HCT116 (cell line): ENCODE results near the gene CDK10. TPM values are rescaled to one million over a fixed set of nuclear protein-coding genes. Genes with fewer than 3 reads are reported as not detected.

Source experiments
- ATAC-seq: fragments of 200-7000 bp; cut with Tn5 transposase; 2 replicates; pipeline ENCODE4 v1.9.1; 2020; ENCODE audit warnings: mild to moderate bottlenecking, moderate library complexity
- BruUV-seq: library from RNA; stranded (reverse); fragments of 400-500 nt; replicated peaks from 2 replicates; lab custom pipeline; 2021; lab: Mats Ljungman, UMichigan
- CTCF ChIA-PET: fragments of 300-600 bp; sonication (Branson Sonifier 250); formaldehyde crosslinking; loops from one replicate; lab custom pipeline; 2021; ENCODE audit warnings: antibody characterized with exemption; lab: Charles Lee
- POLR2A ChIA-PET: fragments of 300-600, 350-600 bp; sonication (Branson Sonifier 250); formaldehyde crosslinking; loops from one replicate; lab custom pipeline; 2021; ENCODE audit warnings: antibody characterized with exemption; lab: Charles Lee
- RAD21 ChIA-PET, 2 experiments: fragments of 300-600 bp; sonication (Branson Sonifier 250); formaldehyde crosslinking; loops; one replicate each; lab custom pipeline; 2023; ENCODE audit warnings: low total read pairs in 2 of 2; ENCODE audit not compliant: uncharacterized antibody in 2 of 2, unreplicated experiment in 2 of 2, low non-redundant PET in 1 of 2; lab: Charles Lee
- DNase-seq: peaks from one replicate; pipeline ENCODE4 v3.0.0-alpha.2; 2010; ENCODE audit warnings: low read depth, low spot score
- H2AFZ ChIP-seq: fragments of 200-600 bp; shearing (Covaris generic), sonication (generic); 2 replicates; pipeline ENCODE4 v1.6.1; 2017; ENCODE audit warnings: low read depth, mixed run types, mixed read lengths, antibody characterized with exemption, low read length; ENCODE audit not compliant: poor library complexity, severe bottlenecking
- H3K27ac ChIP-seq: 2 replicates; pipeline ENCODE4 v1.5.1; 2012; ENCODE audit warnings: low read depth, low read length
- H3K27me3 ChIP-seq: fragments of 200-600 bp; sonication (generic); 2 replicates; pipeline ENCODE4 v1.6.1; 2016; ENCODE audit warnings: mixed run types, low read length, mixed read lengths; ENCODE audit not compliant: insufficient read depth
- H3K36me3 ChIP-seq, 2 experiments: fragments of 200-500 bp in 1 of 2; fragments of 200-600 bp in 1 of 2; sonication (Bioruptor generic) in 1 of 2; sonication (generic) in 1 of 2; 2 replicates each; pipeline versions ENCODE4 v1.5.1 to v1.6.1; 2014 to 2016; ENCODE audit warnings: low read length in 2 of 2, inconsistent platforms in 1 of 2, mixed read lengths in 1 of 2, mixed run types in 1 of 2; ENCODE audit not compliant: insufficient read depth in 2 of 2, control insufficient read depth in 1 of 2
- H3K4me1 ChIP-seq, 2 experiments: fragments of 200-600 bp in 1 of 2; sonication (generic) in 1 of 2; 2 replicates each; pipeline versions ENCODE4 v1.5.1 to v1.6.1; 2012 to 2017; ENCODE audit warnings: low read length in 2 of 2, inconsistent platforms in 1 of 2, mild to moderate bottlenecking in 1 of 2, mixed read lengths in 1 of 2, mixed run types in 1 of 2, moderate library complexity in 1 of 2; ENCODE audit not compliant: insufficient read depth in 2 of 2, control insufficient read depth in 1 of 2
- H3K4me2 ChIP-seq: fragments of 200-600 bp; sonication (generic); 2 replicates; pipeline ENCODE4 v1.6.1; 2017; ENCODE audit warnings: mixed run types, low read length, mixed read lengths
- H3K4me3 ChIP-seq, 2 experiments: fragments of 200-600 bp in 1 of 2; sonication (generic) in 1 of 2; replicated peaks in 1 of 2; 2 replicates each; pipeline ENCODE4 v1.5.1; 2011 to 2016; ENCODE audit warnings: low read length in 2 of 2, control low read depth in 1 of 2, low read depth in 1 of 2, mild to moderate bottlenecking in 1 of 2, mixed read lengths in 1 of 2, mixed run types in 1 of 2
- H3K79me2 ChIP-seq: fragments of 200-600 bp; sonication (generic); 2 replicates; pipeline ENCODE4 v1.6.1; 2017; ENCODE audit warnings: mild to moderate bottlenecking, mixed run types, low read length, moderate library complexity, mixed read lengths; ENCODE audit not compliant: insufficient read depth
- H3K9ac ChIP-seq: fragments of 200-600 bp; sonication (generic); 2 replicates; pipeline ENCODE4 v1.6.1; 2016; ENCODE audit warnings: low read length, mixed read lengths
- H3K9me2 ChIP-seq: fragments of 200-600 bp; sonication (generic), shearing (Covaris generic); 2 replicates; pipeline ENCODE4 v1.6.1; 2017; ENCODE audit warnings: mixed run types, mild to moderate bottlenecking, moderate library complexity; ENCODE audit not compliant: insufficient read depth
- H3K9me3 ChIP-seq, 2 experiments: fragments of 200-500 bp in 1 of 2; fragments of 200-600 bp in 1 of 2; sonication (Bioruptor generic) in 1 of 2; sonication (generic) in 1 of 2; 2 replicates each; pipeline ENCODE4 v1.6.1; 2014 to 2017; ENCODE audit warnings: low read length in 2 of 2, mixed read lengths in 2 of 2, inconsistent platforms in 1 of 2, low read depth in 1 of 2, mild to moderate bottlenecking in 1 of 2, mixed run types in 1 of 2, moderate library complexity in 1 of 2; ENCODE audit not compliant: control insufficient read depth in 1 of 2, insufficient read depth in 1 of 2
- H4K20me1 ChIP-seq: fragments of 200-600 bp; sonication (generic), shearing (Covaris generic); 2 replicates; pipeline ENCODE4 v1.6.1; 2017; ENCODE audit warnings: mixed run types, mild to moderate bottlenecking, moderate library complexity; ENCODE audit not compliant: insufficient read depth
- ATF3 ChIP-seq: IDR thresholded peaks from 2 replicates; pipeline ENCODE4 v1.6.1; 2012
- CBX3 ChIP-seq: IDR thresholded peaks from 2 replicates; pipeline ENCODE4 v1.6.1; 2012; ENCODE audit warnings: low read depth
- CEBPB ChIP-seq: IDR thresholded peaks from 2 replicates; pipeline ENCODE4 v1.6.1; 2012; ENCODE audit warnings: low read depth
- EGR1 ChIP-seq: IDR thresholded peaks from 2 replicates; pipeline ENCODE4 v1.6.1; 2012; ENCODE audit warnings: low read depth
- EZH2 ChIP-seq: fragments of 200-600 bp; sonication (generic); IDR thresholded peaks from 2 replicates; pipeline ENCODE4 v1.6.1; 2017; ENCODE audit warnings: antibody characterized with exemption, mixed run types
- EZH2phosphoT487 ChIP-seq: fragments of 200-600 bp; IDR thresholded peaks from 2 replicates; pipeline ENCODE4 v1.6.1; 2018; ENCODE audit warnings: antibody characterized with exemption, borderline replicate concordance
- FOSL1 ChIP-seq: IDR thresholded peaks from 2 replicates; pipeline ENCODE4 v1.6.1; 2012; ENCODE audit warnings: low read depth
- JUND ChIP-seq: IDR thresholded peaks from 2 replicates; pipeline ENCODE4 v1.6.1; 2012
- MAX ChIP-seq: IDR thresholded peaks from 2 replicates; pipeline ENCODE4 v1.6.1; 2012
- POLR2A ChIP-seq: IDR thresholded peaks from 2 replicates; pipeline ENCODE4 v1.7.0; 2011; ENCODE audit warnings: borderline replicate concordance; ENCODE audit not compliant: insufficient read depth, insufficient read length; ENCODE audit errors: extremely low read depth
- POLR2AphosphoS5 ChIP-seq: IDR thresholded peaks from 2 replicates; pipeline ENCODE4 v1.6.1; 2011; ENCODE audit warnings: mild to moderate bottlenecking, low read depth, low read length, moderate library complexity
- RAD21 ChIP-seq: IDR thresholded peaks from 2 replicates; pipeline ENCODE4 v1.6.1; 2012; ENCODE audit warnings: low read depth, mild to moderate bottlenecking
- REST ChIP-seq: IDR thresholded peaks from 2 replicates; pipeline ENCODE4 v1.6.1; 2012; ENCODE audit warnings: low read depth
- SIN3A ChIP-seq: IDR thresholded peaks from 2 replicates; pipeline ENCODE4 v1.6.1; 2012; ENCODE audit warnings: low read depth
- SRF ChIP-seq: IDR thresholded peaks from 2 replicates; pipeline ENCODE4 v1.6.1; 2012; ENCODE audit warnings: low read depth
- YY1 ChIP-seq: IDR thresholded peaks from 2 replicates; pipeline ENCODE4 v1.6.1; 2011; ENCODE audit warnings: low read length, low read depth, moderate library complexity, mild to moderate bottlenecking; ENCODE audit not compliant: insufficient replicate concordance; ENCODE audit errors: extremely low read depth
- ZBTB33 ChIP-seq: IDR thresholded peaks from 2 replicates; pipeline ENCODE4 v1.6.1; 2011; ENCODE audit warnings: mild to moderate bottlenecking, low read length, moderate library complexity; ENCODE audit not compliant: insufficient replicate concordance; ENCODE audit errors: extremely low read depth
- ZFX ChIP-seq: fragments of 450-650 bp; IDR thresholded peaks from 2 replicates; pipeline ENCODE4 v1.6.1; 2017
- intact Hi-C: fragments of 100-400 bp; cut with micrococcal nuclease; formaldehyde crosslinking; loops from 2 replicates; pipeline ENCODE4 v1.10.0; 2022
- total RNA-seq: library from RNA; stranded (reverse); gene quantifications from one replicate; pipeline ENCODE4 v1.2.1, GENCODE V29; 2021; ENCODE audit not compliant: unreplicated experiment

Gene CDK10
- total RNA-seq, 1 experiment from 2014 or later, result 165 TPM

- POLR2A ChIA-PET, result no interaction called here
- H3K27ac ChIP-seq, result no peak overlapping the region
- intact Hi-C loops, result no loop called here
- DNase-seq, result no peak
- no peak overlapping the region for H3K4me3 ChIP-seq
- H3K36me3 ChIP-seq, result peaks cover 48 to 68% of the 10 kb centered on the region in 2 experiments
- no peaks in the 10 kb centered on the region for H3K27me3 ChIP-seq
- no peak overlapping the region for H3K9ac ChIP-seq
- no peak overlapping the region for H3K4me2 ChIP-seq
- RAD21 ChIA-PET, result no interaction called here
- H4K20me1 ChIP-seq, result no peaks in the 10 kb centered on the region; the same call in 1 of the 2 replicates
- peaks cover 10% of the 10 kb centered on the region; the same call in 1 of the 2 replicates for H3K79me2 ChIP-seq
- 0 out of 2 replicates have a peak, but pooled peaks have one; percentile 2 for ATAC-seq
- CTCF ChIA-PET, result no interaction called here
- H3K9me2 ChIP-seq, result no peaks in the 10 kb centered on the region
- no peak for TF ChIP-seq CBX3
- no TSS peak for BruUV-seq
- H2AFZ ChIP-seq, result no peak overlapping the region
- no peaks in the 10 kb centered on the region for H3K9me3 ChIP-seq
- H3K4me1 ChIP-seq, result no peaks in the 10 kb centered on the region
Observed at GRCh38 chr16:89732918-89733242, 46.4 kb downstream of the CDK10 start.

- no TSS peak for BruUV-seq
- RAD21 ChIA-PET, result no interaction called here
- intact Hi-C loops, result no loop called here
- no peaks in the 10 kb centered on the region; the same call in 1 of the 2 replicates for H4K20me1 ChIP-seq
- H3K9ac ChIP-seq, result no peak overlapping the region
- no peak overlapping the region for H3K4me3 ChIP-seq
- peaks cover 10% of the 10 kb centered on the region; the same call in 1 of the 2 replicates for H3K79me2 ChIP-seq
- no peaks in the 10 kb centered on the region for H3K9me3 ChIP-seq
- POLR2A ChIA-PET, result no interaction called here
- H2AFZ ChIP-seq, result no peak overlapping the region
- CTCF ChIA-PET, result no interaction called here
- H3K4me1 ChIP-seq, result no peaks in the 10 kb centered on the region
- no peak overlapping the region for H3K4me2 ChIP-seq
- ATAC-seq, result no peak
- no peak overlapping the region for H3K27ac ChIP-seq
- H3K9me2 ChIP-seq, result no peaks in the 10 kb centered on the region
- H3K27me3 ChIP-seq, result no peaks in the 10 kb centered on the region
- H3K36me3 ChIP-seq, result peaks cover 53 to 70% of the 10 kb centered on the region in 2 experiments
- no peak for DNase-seq
- TF ChIP-seq CBX3, result no peak
- TF ChIP-seq JUND, result no peak
- TF ChIP-seq POLR2AphosphoS5, result no peak
- no peak for TF ChIP-seq EZH2
- TF ChIP-seq ZFX, result no peak
- TF ChIP-seq SIN3A, result no peak
- no peak for TF ChIP-seq REST
- TF ChIP-seq EGR1, result no peak
- no peak for TF ChIP-seq EZH2phosphoT487
- no peak for TF ChIP-seq RAD21
- TF ChIP-seq ZBTB33, result no peak
- TF ChIP-seq CEBPB, result no peak
- no peak for TF ChIP-seq YY1
- no peak for TF ChIP-seq SRF
- TF ChIP-seq POLR2A, result no peak
- TF ChIP-seq FOSL1, result no peak
- no peak for TF ChIP-seq ATF3
- TF ChIP-seq MAX, result no peak
Observed at GRCh38 chr16:89733322-89733721, 46.8 kb downstream of the CDK10 start.
